Measurements from ENCODE around the gene LIPJ. TPM values are rescaled to one million over a fixed set of nuclear protein-coding genes. Genes with fewer than 3 reads are reported as not detected.

Gene LIPJ
- polyA plus RNA-seq, 2 of the 4 experiments (the other 2 are of a cell fraction) = not detected

- TF ChIP-seq CHD4 (IDR thresholded peaks at IDR 0.05; ENCODE audit: borderline replicate concordance) = no peak
- TF ChIP-seq REST (IDR thresholded peaks at IDR 0.05) = no peak
- TF ChIP-seq PBX3 (IDR thresholded peaks at IDR 0.05) = no peak
- TF ChIP-seq CHD2 (IDR thresholded peaks at IDR 0.05; ENCODE audit: low read length, partially characterized antibody) = no peak
- TF ChIP-seq MAFK (IDR thresholded peaks at IDR 0.05; ENCODE audit: partially characterized antibody) = no peak
- TF ChIP-seq NFE2L2 (conservative IDR thresholded peaks at IDR 0.05; ENCODE audit: low read length) = no peak
- TF ChIP-seq RAD21 (conservative IDR thresholded peaks at IDR 0.05 in 1 of 2, IDR thresholded peaks at IDR 0.05 in 1 of 2) = no peak
- TF ChIP-seq EP300 (IDR thresholded peaks at IDR 0.05) = no peak
- TF ChIP-seq POLR2AphosphoS2 (conservative IDR thresholded peaks at IDR 0.05; ENCODE audit: low read length) = no peak
- TF ChIP-seq NR3C1 (IDR thresholded peaks at IDR 0.05) = no peak
- TF ChIP-seq CBX2 (IDR thresholded peaks at IDR 0.05; ENCODE audit: borderline replicate concordance, low read depth) = no peak
- TF ChIP-seq MYC (IDR thresholded peaks at IDR 0.05; ENCODE audit: borderline replicate concordance, low read length) = no peak
- no peak for TF ChIP-seq ATOH8 (CRISPR knock-in tag; IDR thresholded peaks at IDR 0.05; ENCODE audit: low read depth)
- TF ChIP-seq FOSB (CRISPR knock-in tag; IDR thresholded peaks at IDR 0.05) = no peak
- ATAC-seq = no peak
- H3K4me1 ChIP-seq = no peaks in the 10 kb centered on the region
- H3K9me3 ChIP-seq = no peaks in the 10 kb centered on the region
- DNase-seq (ENCODE audit: low read depth in 1 of 2, low spot score in 1 of 2) = no peak
- WGBS (ENCODE audit: missing lambda C conversion rate) = 27% methylated on average over 3 of the region's 3 CpGs
- no peak for FAIRE-seq
- H3K4me3 ChIP-seq = no peak overlapping the region
- CTCF ChIA-PET = no interaction called here
- POLR2A ChIA-PET = no interaction called here
- H3K4me2 ChIP-seq = no peak overlapping the region
- H3K27ac ChIP-seq = no peak overlapping the region
These were observed 40.1 kb upstream of the LIPJ start for GRCh38 chr10:88546497-88546896.

- no peaks in the 10 kb centered on the region for H3K4me1 ChIP-seq
- no peak overlapping the region for H3K4me3 ChIP-seq
- ATAC-seq = no peak
- WGBS (ENCODE audit: missing lambda C conversion rate) = 88% methylated on average over 2 of the region's 2 CpGs
- FAIRE-seq = no peak
- POLR2A ChIA-PET = no interaction called here
- CTCF ChIA-PET = interaction anchor here (2.6 to 4.1 kb wide), 4 partner anchors 10 to 701 kb away, joined by 14 to 28 read pairs (median 24); no protein-coding TSS in a partner anchor
- DNase-seq (ENCODE audit: low read depth in 1 of 2, low spot score in 1 of 2) = no peak
- H3K4me2 ChIP-seq = no peak overlapping the region
- no peaks in the 10 kb centered on the region for H3K9me3 ChIP-seq
- TF ChIP-seq FOSL2 (IDR thresholded peaks at IDR 0.05) (no peak), FOSL2 (CRISPR knock-in tag; IDR thresholded peaks at IDR 0.05) (no peak), RFX5 (IDR thresholded peaks at IDR 0.05) (no peak), NR3C1 (IDR thresholded peaks at IDR 0.05) (no peak), MYC (IDR thresholded peaks at IDR 0.05; ENCODE audit: borderline replicate concordance, low read length) (no peak), MAZ (IDR thresholded peaks at IDR 0.05; ENCODE audit: borderline replicate concordance, low read depth, low read length) (no peak), TFCP2L1 (CRISPR knock-in tag; IDR thresholded peaks at IDR 0.05) (no peak), RNF2 (IDR thresholded peaks at IDR 0.05; ENCODE audit: borderline replicate concordance, low read depth) (no peak), JUNB (IDR thresholded peaks at IDR 0.05) (no peak), PHF8 (IDR thresholded peaks at IDR 0.05; ENCODE audit: borderline replicate concordance, low read depth) (no peak), HMGXB4 (CRISPR knock-in tag; IDR thresholded peaks at IDR 0.05; ENCODE audit: borderline replicate concordance) (no peak), USF2 (IDR thresholded peaks at IDR 0.05) (no peak), ZSCAN20 (CRISPR knock-in tag; IDR thresholded peaks at IDR 0.05) (no peak), HOXB13 (CRISPR knock-in tag; IDR thresholded peaks at IDR 0.05; ENCODE audit: low read depth) (no peak), NFE2L2 (conservative IDR thresholded peaks at IDR 0.05; ENCODE audit: low read length) (no peak), ZFP36 (IDR thresholded peaks at IDR 0.05; ENCODE audit: borderline replicate concordance, partially characterized antibody) (no peak), HES2 (IDR thresholded peaks at IDR 0.05) (no peak), EHF (CRISPR knock-in tag; IDR thresholded peaks at IDR 0.05) (no peak), RARB (CRISPR knock-in tag; IDR thresholded peaks at IDR 0.05) (no peak)
- H3K27ac ChIP-seq = no peak overlapping the region
These were observed 35.3 kb upstream of the LIPJ start for GRCh38 chr10:88551246-88551645.
